Measurements from ENCODE around the gene ADH1A.

GRCh38 chr4:99321241-99322191 is 30.7 kb upstream of the ADH1A start, which contains the start of gene ADH1B:
- TF ChIP-seq CTCF (conservative IDR thresholded peaks at IDR 0.05) = no peak
- no peak for TF ChIP-seq ZFX (IDR thresholded peaks at IDR 0.05)

All from C4-2B (cell line).